Kidney epithelial cell (primary cell): ENCODE measurements around the gene SNPH. TPM values are rescaled to one million over a fixed set of nuclear protein-coding genes. Genes with fewer than 3 reads are reported as not detected.

ENCODE experiments used
- DNase-seq: peaks from one replicate; pipeline ENCODE4 v3.0.0-alpha.2; 2010; ENCODE audit warnings: low read depth
- H3K27me3 ChIP-seq: 2 replicates; pipeline ENCODE4 v1.6.0; 2011; ENCODE audit warnings: low read length; ENCODE audit not compliant: control insufficient read depth, insufficient read depth
- H3K36me3 ChIP-seq: 2 replicates; pipeline ENCODE4 v1.5.1; 2011; ENCODE audit warnings: low read length; ENCODE audit not compliant: control insufficient read depth, insufficient read depth
- H3K4me3 ChIP-seq: 2 replicates; pipeline ENCODE4 v1.5.1; 2011; ENCODE audit warnings: low read depth, mild to moderate bottlenecking, control low read depth, low read length
- CTCF ChIP-seq: IDR thresholded peaks from 2 replicates; pipeline ENCODE4 v1.5.1; 2011; ENCODE audit warnings: mild to moderate bottlenecking, moderate library complexity, low read length, control low read depth, inconsistent platforms; ENCODE audit not compliant: insufficient read depth, poor library complexity, severe bottlenecking
- total RNA-seq: library from RNA; depleted of rRNA; stranded (reverse); fragments of >200 nt; gene quantifications from 2 replicates; pipeline ENCODE4 v1.2.3, GENCODE V29; 2015

The SNPH gene
- total RNA-seq, 1 donor from 2014 or later, result 7.1 TPM

GRCh38 chr20:1263853-1264252 is 2.2 kb upstream of the SNPH start:
- H3K36me3 ChIP-seq, result no peaks in the 10 kb centered on the region
- TF ChIP-seq CTCF, result no peak
- H3K4me3 ChIP-seq, result no peak overlapping the region
- H3K27me3 ChIP-seq, result no peaks in the 10 kb centered on the region
- DNase-seq, result no peak

- H3K27me3 ChIP-seq, result no peaks in the 10 kb centered on the region
- H3K36me3 ChIP-seq, result no peaks in the 10 kb centered on the region
- no peak for DNase-seq
- H3K4me3 ChIP-seq, result no peak overlapping the region
- no peak for TF ChIP-seq CTCF
Measured at GRCh38 chr20:1264727-1265126, 1.4 kb upstream of the SNPH start.

- no peak for TF ChIP-seq CTCF
- Histone ChIP-seq H3K36me3 (no peaks in the 10 kb centered on the region), H3K27me3 (no peaks in the 10 kb centered on the region), H3K4me3 (peak overlapping the region; percentile 84)
- DNase-seq, result no peak
Measured at GRCh38 chr20:1265226-1265915, 723 bp upstream of the SNPH start.

GRCh38 chr20:1265916-1266166 is 253 bp upstream of the SNPH start:
- no peak for DNase-seq
- Histone ChIP-seq H3K27me3 (no peaks in the 10 kb centered on the region), H3K4me3 (peak overlapping the region; percentile 84), H3K36me3 (no peaks in the 10 kb centered on the region)
- no peak for TF ChIP-seq CTCF

- TF ChIP-seq CTCF, result no peak
- no peak for DNase-seq
- Histone ChIP-seq H3K4me3 (peak overlapping the region; percentile 84), H3K36me3 (no peaks in the 10 kb centered on the region), H3K27me3 (no peaks in the 10 kb centered on the region)
Measured at GRCh38 chr20:1267161-1267560, 1.1 kb downstream of the SNPH start.

- Histone ChIP-seq H3K4me3 (no peak overlapping the region), H3K36me3 (no peaks in the 10 kb centered on the region), H3K27me3 (no peaks in the 10 kb centered on the region)
- DNase-seq, result no peak
- TF ChIP-seq CTCF, result no peak
Measured at GRCh38 chr20:1267809-1268374, 1.8 kb downstream of the SNPH start.
